Large intestine (tissue), 3 donors: ENCODE measurements around the gene SLC1A2. TPM values are rescaled to one million over a fixed set of nuclear protein-coding genes. Genes with fewer than 3 reads are reported as not detected.

Experiments
- DNase-seq, 2 donors: peaks; one replicate each; pipeline versions ENCODE4 v3.0.0 to v3.0.0-alpha.2; 2013
- H3K27ac ChIP-seq: one replicate; pipeline ENCODE4 v1.5.1; 2013; ENCODE audit warnings: low read length
- H3K27me3 ChIP-seq: 2 replicates; pipeline ENCODE4 v1.6.1; 2013; ENCODE audit warnings: low read length; ENCODE audit not compliant: control insufficient read depth, insufficient read depth
- H3K36me3 ChIP-seq: 2 replicates; pipeline ENCODE4 v1.6.1; 2013; ENCODE audit warnings: low read length; ENCODE audit not compliant: control insufficient read depth, insufficient read depth
- H3K4me1 ChIP-seq: one replicate; pipeline ENCODE4 v1.6.1; 2013; ENCODE audit warnings: low read length; ENCODE audit not compliant: control insufficient read depth, insufficient read depth
- H3K4me3 ChIP-seq: one replicate; pipeline ENCODE4 v1.5.1; 2013; ENCODE audit warnings: low read length
- H3K9me3 ChIP-seq: one replicate; pipeline ENCODE4 v1.6.1; 2013; ENCODE audit warnings: mild to moderate bottlenecking, low read depth, low read length, moderate library complexity; ENCODE audit not compliant: control insufficient read depth
- WGBS: methylation state at CpG from one replicate; pipeline ENCODE4 v1.1.5; 2013; ENCODE audit warnings: low lambda C conversion rate; ENCODE audit not compliant: insufficient coverage; 5-methylcytosine and 5-hydroxymethylcytosine counted together
- polyA plus RNA-seq: library from polyadenylated mRNA; unstranded; fragments of 120-200 nt; gene quantifications from one replicate; pipeline ENCODE4 v1.2.1, GENCODE V29; 2013

Gene SLC1A2
- polyA plus RNA-seq, 1 donor, result 0.49 TPM

- Histone ChIP-seq H3K27ac (no peak overlapping the region), H3K27me3 (peaks cover 8% of the 10 kb centered on the region), H3K4me1 (no peaks in the 10 kb centered on the region), H3K36me3 (no peaks in the 10 kb centered on the region), H3K4me3 (no peak overlapping the region), H3K9me3 (no peaks in the 10 kb centered on the region)
- no peak for DNase-seq
- no CpG with 5 or more reads among the region's 1 CpG for WGBS
Observed at GRCh38 chr11:35327829-35328228, 91.5 kb downstream of the SLC1A2 start.

GRCh38 chr11:35326266-35326879 is 93.0 kb downstream of the SLC1A2 start:
- Histone ChIP-seq H3K27ac (no peak overlapping the region), H3K27me3 (peaks cover 15% of the 10 kb centered on the region), H3K9me3 (no peaks in the 10 kb centered on the region), H3K4me3 (no peak overlapping the region), H3K4me1 (no peaks in the 10 kb centered on the region), H3K36me3 (no peaks in the 10 kb centered on the region)
- no peak for DNase-seq
- WGBS, result no CpG with 5 or more reads among the region's 3 CpGs

GRCh38 chr11:35324981-35325380 is 94.4 kb downstream of the SLC1A2 start:
- peaks cover 15% of the 10 kb centered on the region for H3K27me3 ChIP-seq
- WGBS, result no CpG with 5 or more reads among the region's 3 CpGs
- no peak overlapping the region for H3K4me3 ChIP-seq
- no peak for DNase-seq
- H3K36me3 ChIP-seq, result no peaks in the 10 kb centered on the region
- no peaks in the 10 kb centered on the region for H3K4me1 ChIP-seq
- H3K9me3 ChIP-seq, result no peaks in the 10 kb centered on the region
- H3K27ac ChIP-seq, result no peak overlapping the region

GRCh38 chr11:35324183-35324886 is 95.0 kb downstream of the SLC1A2 start:
- Histone ChIP-seq H3K4me1 (no peaks in the 10 kb centered on the region), H3K4me3 (no peak overlapping the region), H3K9me3 (no peaks in the 10 kb centered on the region), H3K27me3 (peaks cover 15% of the 10 kb centered on the region), H3K27ac (no peak overlapping the region), H3K36me3 (no peaks in the 10 kb centered on the region)
- DNase-seq, result no peak

- Histone ChIP-seq H3K4me1 (no peaks in the 10 kb centered on the region), H3K9me3 (no peaks in the 10 kb centered on the region), H3K27ac (no peak overlapping the region), H3K4me3 (no peak overlapping the region), H3K36me3 (no peaks in the 10 kb centered on the region), H3K27me3 (peaks cover 15% of the 10 kb centered on the region)
- 86% methylated on average over 3 of the region's 9 CpGs for WGBS
- no peak for DNase-seq
Observed at GRCh38 chr11:35323076-35323868, 96.1 kb downstream of the SLC1A2 start.

GRCh38 chr11:35322318-35322979 is 96.9 kb downstream of the SLC1A2 start:
- Histone ChIP-seq H3K27ac (no peak overlapping the region), H3K36me3 (no peaks in the 10 kb centered on the region), H3K4me3 (no peak overlapping the region), H3K4me1 (no peaks in the 10 kb centered on the region), H3K9me3 (no peaks in the 10 kb centered on the region), H3K27me3 (peaks cover 13% of the 10 kb centered on the region)
- 50% methylated on average over 2 of the region's 3 CpGs for WGBS
- DNase-seq, result no peak

- DNase-seq, result no peak
- H3K27me3 ChIP-seq, result peaks cover 13% of the 10 kb centered on the region
- 60% methylated on average over 1 of the region's 11 CpGs for WGBS
- no peaks in the 10 kb centered on the region for H3K36me3 ChIP-seq
- H3K4me1 ChIP-seq, result no peaks in the 10 kb centered on the region
- no peaks in the 10 kb centered on the region for H3K9me3 ChIP-seq
- H3K27ac ChIP-seq, result no peak overlapping the region
- no peak overlapping the region for H3K4me3 ChIP-seq
Observed at GRCh38 chr11:35321532-35322317, 97.6 kb downstream of the SLC1A2 start.

GRCh38 chr11:35321111-35321510 is 98.2 kb downstream of the SLC1A2 start:
- Histone ChIP-seq H3K9me3 (no peaks in the 10 kb centered on the region), H3K4me1 (no peaks in the 10 kb centered on the region), H3K27ac (no peak overlapping the region), H3K36me3 (no peaks in the 10 kb centered on the region), H3K4me3 (no peak overlapping the region), H3K27me3 (peaks cover 13% of the 10 kb centered on the region)
- no CpG with 5 or more reads among the region's 2 CpGs for WGBS
- DNase-seq, result no peak

- Histone ChIP-seq H3K4me3 (no peak overlapping the region), H3K27ac (no peak overlapping the region), H3K27me3 (peaks cover 13% of the 10 kb centered on the region), H3K9me3 (no peaks in the 10 kb centered on the region), H3K36me3 (no peaks in the 10 kb centered on the region), H3K4me1 (no peaks in the 10 kb centered on the region)
- no peak for DNase-seq
- no CpG with 5 or more reads among the region's 5 CpGs for WGBS
Observed at GRCh38 chr11:35318977-35319925, 100.1 kb downstream of the SLC1A2 start.
